LNCAP (cell line): ENCODE results near the gene FAM83G.

Experiments
- TF ChIP-seq, protein P1 (sequence below): fragments of 450-650 bp; IDR thresholded peaks from 2 replicates; pipeline ENCODE4 v1.5.1; 2017; ENCODE audit warnings: mild to moderate bottlenecking

Gene FAM83G

DNA sequence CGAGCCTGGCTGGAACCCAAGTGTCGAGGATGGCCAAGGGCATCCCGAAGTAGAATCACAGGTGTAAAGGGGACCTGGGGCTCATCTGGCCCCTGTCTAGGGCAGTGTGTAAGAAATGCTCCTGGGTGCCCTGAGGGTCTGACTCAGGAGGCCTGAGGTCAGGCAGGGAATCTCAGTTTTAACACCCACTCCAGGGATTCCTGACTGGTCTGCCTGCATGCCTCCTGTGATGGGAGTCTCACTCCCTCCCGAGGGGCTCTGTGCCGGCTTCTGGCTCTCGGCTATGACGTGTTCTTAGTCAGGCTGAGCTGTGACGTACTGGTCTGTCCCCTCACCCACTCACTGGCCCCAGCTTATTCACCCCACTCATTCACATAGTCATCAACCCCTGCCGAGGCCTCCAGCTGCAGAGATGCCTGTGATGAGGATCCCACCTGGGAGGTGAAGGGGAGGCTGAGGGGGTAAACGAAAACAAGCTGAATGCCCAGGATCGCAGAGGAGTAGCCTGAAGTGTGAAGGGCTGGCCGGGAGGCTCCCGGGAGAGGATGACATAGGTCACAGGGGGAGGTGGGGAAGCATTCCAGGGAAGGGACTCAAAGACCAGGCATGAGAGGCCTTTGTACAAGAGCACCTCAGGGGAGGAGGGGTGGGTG is 23.8 kb downstream of the FAM83G start:
- TF ChIP-seq, protein P1, sequence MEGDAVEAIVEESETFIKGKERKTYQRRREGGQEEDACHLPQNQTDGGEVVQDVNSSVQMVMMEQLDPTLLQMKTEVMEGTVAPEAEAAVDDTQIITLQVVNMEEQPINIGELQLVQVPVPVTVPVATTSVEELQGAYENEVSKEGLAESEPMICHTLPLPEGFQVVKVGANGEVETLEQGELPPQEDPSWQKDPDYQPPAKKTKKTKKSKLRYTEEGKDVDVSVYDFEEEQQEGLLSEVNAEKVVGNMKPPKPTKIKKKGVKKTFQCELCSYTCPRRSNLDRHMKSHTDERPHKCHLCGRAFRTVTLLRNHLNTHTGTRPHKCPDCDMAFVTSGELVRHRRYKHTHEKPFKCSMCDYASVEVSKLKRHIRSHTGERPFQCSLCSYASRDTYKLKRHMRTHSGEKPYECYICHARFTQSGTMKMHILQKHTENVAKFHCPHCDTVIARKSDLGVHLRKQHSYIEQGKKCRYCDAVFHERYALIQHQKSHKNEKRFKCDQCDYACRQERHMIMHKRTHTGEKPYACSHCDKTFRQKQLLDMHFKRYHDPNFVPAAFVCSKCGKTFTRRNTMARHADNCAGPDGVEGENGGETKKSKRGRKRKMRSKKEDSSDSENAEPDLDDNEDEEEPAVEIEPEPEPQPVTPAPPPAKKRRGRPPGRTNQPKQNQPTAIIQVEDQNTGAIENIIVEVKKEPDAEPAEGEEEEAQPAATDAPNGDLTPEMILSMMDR, result no peak

DNA sequence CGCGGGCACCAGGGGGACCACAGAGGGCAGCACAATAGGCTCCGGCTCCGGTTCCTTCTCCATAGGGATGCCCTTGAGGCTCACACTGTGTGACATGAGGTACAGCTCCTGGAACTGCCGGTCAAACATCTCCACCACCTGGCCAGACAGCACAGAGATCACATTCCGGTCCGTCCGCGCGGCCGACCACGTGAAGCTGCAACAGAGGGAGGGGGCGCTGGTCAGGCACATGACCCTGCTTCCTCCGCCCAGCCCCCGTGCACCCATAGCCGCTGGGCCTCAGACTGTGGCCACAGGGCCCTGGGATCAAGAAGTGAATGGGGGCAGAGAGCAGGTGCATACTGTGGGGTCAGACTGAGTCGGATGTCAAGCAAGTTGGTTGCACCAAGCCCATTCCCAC is 25.9 kb downstream of the FAM83G start:
- TF ChIP-seq, protein P1, result no peak

DNA sequence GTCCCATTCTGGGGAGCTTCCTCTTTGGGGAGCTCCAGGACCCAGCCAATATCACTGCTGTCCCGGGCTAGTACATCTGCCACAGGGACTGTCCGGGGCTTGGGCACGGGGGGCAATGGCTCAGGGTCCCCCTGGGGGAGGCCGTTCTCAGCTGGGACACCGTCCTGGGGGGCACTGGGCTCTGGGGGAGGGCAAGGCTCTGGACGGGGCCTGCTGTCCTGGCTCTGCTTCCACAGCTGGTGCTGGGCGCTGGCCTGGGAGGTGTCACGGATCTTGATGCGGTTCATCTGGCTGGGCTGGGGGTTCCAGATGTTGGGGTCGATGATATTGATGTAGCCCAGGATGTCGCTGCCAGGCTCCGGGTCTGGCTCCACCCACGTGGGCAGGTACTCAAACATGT is 26.5 kb downstream of the FAM83G start:
- TF ChIP-seq, protein P1, result no peak

DNA sequence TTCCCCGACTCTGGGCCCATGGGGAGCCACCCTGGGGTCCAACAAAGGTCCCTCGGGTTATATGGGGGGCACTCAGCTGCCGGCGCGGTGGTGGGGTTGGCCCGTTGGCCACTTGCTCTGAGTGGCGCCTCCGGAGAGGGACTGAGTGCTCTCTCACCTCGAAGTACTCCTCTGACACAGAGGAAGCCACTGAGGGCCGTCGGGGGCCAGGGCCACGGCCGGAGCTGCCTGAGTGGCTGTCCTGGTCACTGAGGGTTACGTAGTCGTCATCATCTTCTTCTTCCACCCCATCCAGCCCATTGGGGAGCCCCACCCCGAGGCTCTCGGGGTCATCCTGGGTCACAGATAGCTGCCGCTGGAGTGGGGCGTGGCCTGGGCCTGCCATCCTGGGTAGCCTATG is 26.9 kb downstream of the FAM83G start:
- TF ChIP-seq, protein P1, result no peak

DNA sequence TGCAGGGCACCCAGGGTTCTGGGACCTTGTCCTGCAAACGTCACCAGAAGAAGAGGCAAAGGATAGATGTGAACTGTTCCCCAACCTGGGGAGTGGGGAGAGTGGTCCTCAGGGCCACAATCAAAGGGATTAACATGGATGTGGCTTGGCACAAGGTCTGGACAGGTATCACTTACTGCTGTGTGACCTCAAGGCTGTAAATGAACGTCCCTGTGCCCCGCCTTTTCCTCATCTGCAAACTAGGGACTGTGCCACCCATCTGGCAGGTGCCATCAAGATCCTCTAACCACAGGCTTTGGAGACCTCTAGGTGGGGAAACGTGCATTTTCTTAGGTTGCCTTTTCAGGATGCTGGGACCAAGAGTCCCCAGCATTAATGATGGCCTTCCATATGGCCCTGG is 27.5 kb downstream of the FAM83G start:
- TF ChIP-seq, protein P1, result no peak

DNA sequence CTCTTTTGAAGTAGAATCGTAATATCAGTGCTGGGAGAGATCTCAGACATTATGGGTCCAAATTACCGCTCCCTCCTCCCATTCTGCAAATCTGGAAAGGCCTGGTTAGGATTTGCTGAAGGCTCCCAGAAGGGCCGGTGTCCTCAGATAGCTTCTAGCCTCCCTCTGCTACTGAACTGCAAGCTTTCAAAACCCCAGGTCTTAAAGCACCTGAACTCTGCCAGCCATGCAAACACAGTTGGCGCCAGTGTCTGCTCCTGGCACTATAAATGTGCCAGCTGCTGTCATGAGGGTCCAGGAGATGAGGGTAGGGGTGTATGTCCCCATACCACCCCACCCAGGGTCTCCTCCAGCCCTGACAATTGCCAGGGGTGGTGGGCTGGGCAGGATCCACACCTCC is 28.4 kb downstream of the FAM83G start:
- TF ChIP-seq, protein P1, result no peak

DNA sequence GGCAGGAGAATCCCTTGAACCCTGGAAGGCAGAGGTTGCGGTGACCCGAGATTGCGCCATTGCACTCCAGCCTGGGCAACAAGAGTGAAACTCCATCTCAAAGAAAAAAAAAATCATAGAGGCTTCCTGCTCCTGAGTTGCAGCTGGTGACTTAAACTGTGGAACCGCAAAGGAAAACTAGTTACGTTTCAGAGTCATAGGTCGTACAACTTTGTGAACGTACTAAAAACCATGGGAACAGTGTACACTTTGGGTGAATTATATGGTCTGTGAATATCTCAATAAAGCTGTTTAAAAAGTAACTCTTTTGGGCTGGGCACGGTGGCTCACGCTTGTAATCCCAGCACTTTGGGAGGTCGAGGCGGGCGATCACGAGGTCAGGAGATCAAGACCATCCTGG is 29.0 kb downstream of the FAM83G start:
- TF ChIP-seq, protein P1, result no peak
